SJCRH30 (cell line): Measurements from ENCODE around the gene LGALS7B. TPM values are rescaled to one million over a fixed set of nuclear protein-coding genes. Genes with fewer than 3 reads are reported as not detected.
"Not testable (repeated sequence)": the region's sequence is repeated elsewhere in the genome, so short reads cannot be mapped to it uniquely, and the experiment has no call there.

Experiments used
- DNase-seq, 2 experiments: peaks; one replicate each; pipeline ENCODE4 v3.0.0-alpha.2; 2015 to 2020
- H3K27ac ChIP-seq: fragments of 250-450 bp; sonication (Bioruptor Pico); 2 replicates; pipeline ENCODE4 v1.5.1; 2020; ENCODE audit warnings: mild to moderate bottlenecking, moderate library complexity
- H3K27me3 ChIP-seq: fragments of 250-450 bp; sonication (Bioruptor Pico); 2 replicates; pipeline ENCODE4 v1.5.1; 2020; ENCODE audit warnings: mild to moderate bottlenecking, moderate library complexity
- H3K36me3 ChIP-seq: fragments of 250-450 bp; sonication (Bioruptor Pico); 2 replicates; pipeline ENCODE4 v1.5.1; 2020; ENCODE audit warnings: mild to moderate bottlenecking, moderate library complexity
- H3K4me1 ChIP-seq: fragments of 250-450 bp; sonication (Bioruptor Pico); 2 replicates; pipeline ENCODE4 v1.5.1; 2020; ENCODE audit warnings: mild to moderate bottlenecking, moderate library complexity
- H3K4me3 ChIP-seq: fragments of 250-450 bp; sonication (Bioruptor Pico); 2 replicates; pipeline ENCODE4 v1.5.1; 2020; ENCODE audit warnings: mild to moderate bottlenecking, moderate library complexity
- H3K9me3 ChIP-seq: fragments of 250-450 bp; sonication (Bioruptor Pico); replicated peaks from 2 replicates; pipeline ENCODE4 v1.5.1; 2020; ENCODE audit warnings: mild to moderate bottlenecking, moderate library complexity
- total RNA-seq: library from RNA; depleted of rRNA; stranded (reverse); fragments of >200 nt; shearing (Covaris generic); gene quantifications from 2 replicates; pipeline ENCODE4 v1.2.3, GENCODE V29; 2014

LGALS7B gene
- total RNA-seq, 1 experiment from 2014 or later = not detected

- Histone ChIP-seq H3K4me3 (no peak overlapping the region), H3K4me1 (no peaks in the 10 kb centered on the region), H3K27me3 (peaks cover 6% of the 10 kb centered on the region; the same call in 1 of the 2 replicates), H3K36me3 (no peaks in the 10 kb centered on the region), H3K9me3 (no peaks in the 10 kb centered on the region), H3K27ac (no peak overlapping the region)
- DNase-seq = no peak
These were observed 7.9 kb upstream of the LGALS7B start for GRCh38 chr19:38781058-38781457.

GRCh38 chr19:38782212-38782611 lies 6.8 kb upstream of the LGALS7B start:
- H3K4me3 ChIP-seq, DNase-seq, H3K27me3 ChIP-seq, H3K4me1 ChIP-seq, H3K9me3 ChIP-seq, H3K27ac ChIP-seq, H3K36me3 ChIP-seq: not testable (repeated sequence)

DNA sequence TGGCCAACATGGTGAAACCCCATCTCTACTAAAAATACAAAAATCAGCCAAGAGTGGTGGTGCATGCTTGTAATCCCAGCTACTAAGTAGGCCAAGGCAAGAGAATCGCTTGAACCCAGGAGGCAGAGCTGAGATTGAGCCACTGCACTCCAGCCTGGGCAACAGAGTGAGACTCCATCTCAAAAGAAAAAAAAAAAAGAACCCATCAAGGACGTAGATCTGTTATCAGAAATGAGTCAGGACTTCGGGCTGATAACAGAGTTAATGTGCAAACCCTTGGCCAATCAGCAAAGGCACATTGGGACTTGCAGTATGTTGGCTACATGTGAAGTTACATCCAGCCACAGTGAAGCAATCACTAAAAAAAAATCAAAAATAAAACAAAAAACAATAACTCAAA lies 4.8 kb upstream of the LGALS7B start:
- H3K9me3 ChIP-seq = no peaks in the 10 kb centered on the region
- DNase-seq = no peak

GRCh38 chr19:38785187-38785699 lies 3.8 kb upstream of the LGALS7B start:
- H3K36me3 ChIP-seq = no peaks in the 10 kb centered on the region
- DNase-seq = no peak
- no peaks in the 10 kb centered on the region for H3K9me3 ChIP-seq
- no peaks in the 10 kb centered on the region for H3K4me1 ChIP-seq
- H3K4me3 ChIP-seq = no peak overlapping the region
- H3K27ac ChIP-seq = no peak overlapping the region
- 0 out of 2 replicates have a peak, but pooled peaks cover 6% of the 10 kb centered on the region for H3K27me3 ChIP-seq

More for the DNA sequence above, 4.8 kb upstream of the LGALS7B start:
- H3K4me3 ChIP-seq = no peak overlapping the region
- no peaks in the 10 kb centered on the region for H3K36me3 ChIP-seq
- H3K27me3 ChIP-seq = 0 out of 2 replicates have a peak, but pooled peaks cover 6% of the 10 kb centered on the region
- H3K27ac ChIP-seq = no peak overlapping the region
- H3K4me1 ChIP-seq = no peaks in the 10 kb centered on the region

DNA sequence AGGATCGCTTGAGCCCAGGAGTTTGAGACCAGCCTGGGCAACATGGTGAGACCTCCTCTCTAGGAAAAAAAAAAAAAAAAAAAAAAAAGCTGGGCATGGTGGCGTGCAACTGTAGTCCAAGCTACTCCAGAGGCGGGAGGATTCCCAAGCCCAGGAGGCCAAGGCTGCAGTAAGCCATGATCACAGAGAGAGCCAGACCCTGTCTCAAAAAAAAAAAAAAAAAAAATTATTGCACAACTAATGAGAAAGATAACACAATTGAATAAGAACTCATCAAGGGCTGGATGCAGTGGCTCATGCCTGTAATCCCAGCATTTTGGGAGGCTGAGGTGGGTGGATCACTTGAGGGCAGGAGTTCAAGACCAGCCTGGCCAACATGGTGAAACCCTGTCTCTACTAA lies 2.9 kb upstream of the LGALS7B start:
- not testable (repeated sequence) for H3K4me1 ChIP-seq, H3K4me3 ChIP-seq, DNase-seq, H3K36me3 ChIP-seq, H3K27me3 ChIP-seq, H3K9me3 ChIP-seq, H3K27ac ChIP-seq

DNA sequence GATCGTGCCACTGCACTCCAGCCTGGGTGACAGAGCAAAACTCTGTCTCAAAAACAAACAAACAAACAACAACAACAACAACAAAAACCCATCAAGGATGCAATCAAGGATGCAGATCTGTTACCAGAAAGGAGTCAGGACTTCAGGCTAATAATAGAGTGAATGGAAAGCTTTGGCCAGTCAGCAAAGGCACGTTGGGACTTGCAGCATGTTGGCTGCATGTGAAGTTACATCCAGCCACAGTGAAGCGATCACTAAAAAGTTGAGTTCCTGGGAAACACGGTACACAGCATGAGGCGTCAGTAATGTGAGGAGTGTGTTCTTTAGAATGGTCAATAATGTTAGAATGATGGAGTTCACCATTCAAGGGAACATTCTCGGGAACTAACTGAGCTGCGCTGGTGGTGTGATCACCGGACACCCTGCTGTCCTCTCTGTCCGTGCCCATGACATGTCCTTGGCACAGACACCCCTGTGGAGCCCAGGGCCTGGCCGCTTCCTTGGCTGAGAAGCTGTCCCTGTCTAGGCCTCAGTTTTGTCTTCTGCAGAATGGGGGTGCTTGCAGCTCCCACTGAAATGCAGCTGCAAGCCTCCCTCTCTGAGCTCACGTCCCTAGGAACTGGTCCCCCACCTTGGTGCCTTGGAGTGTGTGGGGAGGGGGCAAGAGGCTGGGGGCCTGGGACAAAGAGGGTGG lies 2.3 kb upstream of the LGALS7B start:
- no peak overlapping the region for H3K27ac ChIP-seq
- DNase-seq = no peak
- no peaks in the 10 kb centered on the region for H3K9me3 ChIP-seq
- H3K4me1 ChIP-seq = no peaks in the 10 kb centered on the region
- no peaks in the 10 kb centered on the region for H3K36me3 ChIP-seq
- no peaks in the 10 kb centered on the region for H3K27me3 ChIP-seq
- H3K4me3 ChIP-seq = no peak overlapping the region

DNA sequence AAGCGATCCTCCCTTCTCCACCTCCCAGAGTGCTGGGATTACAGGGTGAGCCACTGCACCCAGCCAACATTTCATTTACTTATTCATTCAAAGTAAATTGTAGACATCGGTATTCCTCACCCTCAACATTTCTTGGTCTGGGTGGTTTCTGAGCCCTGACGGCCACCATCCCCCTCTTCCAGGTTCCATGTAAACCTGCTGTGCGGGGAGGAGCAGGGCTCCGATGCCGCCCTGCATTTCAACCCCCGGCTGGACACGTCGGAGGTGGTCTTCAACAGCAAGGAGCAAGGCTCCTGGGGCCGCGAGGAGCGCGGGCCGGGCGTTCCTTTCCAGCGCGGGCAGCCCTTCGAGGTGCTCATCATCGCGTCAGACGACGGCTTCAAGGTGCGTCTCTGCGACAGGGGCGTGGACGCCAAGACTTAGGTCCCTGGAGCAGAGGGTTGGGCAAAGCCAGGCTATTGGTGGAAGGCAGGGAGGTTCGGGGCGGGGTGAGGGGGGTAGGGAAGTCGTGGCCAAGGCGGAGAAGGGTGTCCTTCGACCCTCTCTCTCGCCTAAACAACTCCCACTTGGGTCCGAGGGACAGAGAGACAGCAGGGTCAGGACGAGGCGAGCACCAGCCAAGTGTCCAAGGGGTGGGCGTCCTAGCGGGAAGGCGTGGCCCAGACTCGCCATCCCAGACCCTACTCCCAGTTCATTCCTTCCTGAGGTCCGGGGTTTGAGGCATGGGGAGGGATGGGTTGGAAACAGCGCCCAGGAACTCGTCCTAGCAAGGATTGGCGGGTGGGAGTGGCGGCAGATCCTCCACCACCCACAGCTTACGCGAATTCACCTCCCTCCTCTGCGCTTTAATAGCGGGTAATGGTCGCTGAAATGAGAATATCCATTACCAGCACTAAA lies 1.8 kb downstream of the LGALS7B start:
- not testable (repeated sequence) for H3K4me1 ChIP-seq, H3K27ac ChIP-seq, H3K4me3 ChIP-seq, H3K9me3 ChIP-seq, H3K36me3 ChIP-seq, DNase-seq, H3K27me3 ChIP-seq

DNA sequence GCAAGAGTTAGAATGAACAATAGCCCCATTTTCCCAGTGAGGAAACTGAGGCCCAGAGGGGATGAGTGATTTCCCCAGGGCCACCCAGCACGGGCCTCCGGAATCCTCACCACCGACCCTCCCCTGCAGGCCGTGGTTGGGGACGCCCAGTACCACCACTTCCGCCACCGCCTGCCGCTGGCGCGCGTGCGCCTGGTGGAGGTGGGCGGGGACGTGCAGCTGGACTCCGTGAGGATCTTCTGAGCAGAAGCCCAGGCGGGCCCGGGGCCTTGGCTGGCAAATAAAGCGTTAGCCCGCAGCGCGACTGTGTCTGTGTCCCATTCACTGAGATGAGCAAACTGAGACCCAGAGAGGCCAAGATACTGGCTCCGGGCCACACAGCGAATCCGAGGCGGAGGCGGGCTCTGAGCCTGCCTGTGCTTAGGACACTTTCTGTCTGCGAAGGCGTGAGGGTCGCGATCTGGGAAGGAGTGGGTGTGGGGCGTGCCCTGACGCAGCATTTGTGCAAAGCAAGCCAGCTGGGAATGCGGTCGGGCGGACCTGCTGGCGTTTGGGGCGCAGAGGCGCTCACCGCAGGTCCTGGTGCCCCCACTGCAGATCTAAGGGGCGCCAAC lies 2.6 kb downstream of the LGALS7B start:
- not testable (repeated sequence) for DNase-seq, H3K9me3 ChIP-seq, H3K27me3 ChIP-seq, H3K4me3 ChIP-seq, H3K27ac ChIP-seq, H3K36me3 ChIP-seq, H3K4me1 ChIP-seq

DNA sequence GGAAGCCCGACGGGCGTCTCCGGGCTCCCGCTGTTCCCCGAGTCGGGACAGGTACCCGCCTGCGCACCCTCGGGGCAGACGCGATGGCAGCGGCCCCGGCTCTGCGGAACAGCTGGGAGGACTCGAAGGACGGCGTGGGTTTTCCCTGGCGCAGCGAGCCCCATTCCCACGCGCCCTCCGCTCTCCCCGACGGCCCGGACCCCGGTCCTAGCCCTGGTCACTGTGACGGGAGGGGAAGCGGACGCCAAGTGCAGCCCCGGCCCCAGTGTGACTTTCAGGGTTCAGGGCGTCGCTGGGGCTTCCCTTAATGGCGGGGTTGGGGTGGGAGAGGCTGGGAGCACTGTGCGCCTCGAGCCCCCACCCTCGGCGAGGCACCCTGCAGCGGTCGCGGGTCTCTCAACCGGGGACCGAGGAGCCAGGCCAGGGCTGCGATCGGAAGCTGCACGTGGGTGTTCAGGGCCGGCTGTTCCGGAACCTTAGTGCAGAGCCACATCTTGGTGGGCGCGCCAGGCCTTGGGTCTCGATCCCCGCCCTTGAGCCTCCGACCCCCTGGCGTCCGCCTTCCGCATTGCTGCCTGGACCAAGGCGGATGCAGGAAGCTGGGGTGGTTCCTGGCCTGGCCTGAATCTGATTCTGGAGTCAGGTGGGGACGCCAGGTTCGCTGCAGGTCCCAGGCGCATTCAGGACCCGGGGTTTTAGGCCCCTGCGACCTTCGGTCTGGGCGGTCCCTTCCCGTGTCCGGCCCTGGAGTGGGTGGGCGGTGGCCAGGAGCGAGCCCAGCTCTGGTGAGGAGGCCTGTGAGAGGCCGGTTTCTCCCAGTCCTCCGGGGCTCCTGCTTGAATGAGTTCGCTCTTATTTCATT lies 3.5 kb downstream of the LGALS7B start:
- H3K9me3 ChIP-seq = no peaks in the 10 kb centered on the region
- H3K36me3 ChIP-seq = no peaks in the 10 kb centered on the region
- no peak overlapping the region for H3K4me3 ChIP-seq
- no peaks in the 10 kb centered on the region for H3K27me3 ChIP-seq
- DNase-seq = no peak
- H3K27ac ChIP-seq = no peak overlapping the region
- H3K4me1 ChIP-seq = no peaks in the 10 kb centered on the region

- no peaks in the 10 kb centered on the region for H3K9me3 ChIP-seq
- H3K4me3 ChIP-seq = no peak overlapping the region
- H3K27ac ChIP-seq = no peak overlapping the region
- no peaks in the 10 kb centered on the region for H3K27me3 ChIP-seq
- DNase-seq = no peak
- H3K4me1 ChIP-seq = no peaks in the 10 kb centered on the region
- H3K36me3 ChIP-seq = no peaks in the 10 kb centered on the region
These were observed 4.2 kb downstream of the LGALS7B start for GRCh38 chr19:38793177-38793576.

- Histone ChIP-seq H3K9me3 (no peaks in the 10 kb centered on the region), H3K27ac (no peak overlapping the region), H3K36me3 (no peaks in the 10 kb centered on the region), H3K4me1 (no peaks in the 10 kb centered on the region), H3K4me3 (no peak overlapping the region), H3K27me3 (no peaks in the 10 kb centered on the region)
- DNase-seq = no peak
These were observed 4.7 kb downstream of the LGALS7B start for GRCh38 chr19:38793671-38794070.

DNA sequence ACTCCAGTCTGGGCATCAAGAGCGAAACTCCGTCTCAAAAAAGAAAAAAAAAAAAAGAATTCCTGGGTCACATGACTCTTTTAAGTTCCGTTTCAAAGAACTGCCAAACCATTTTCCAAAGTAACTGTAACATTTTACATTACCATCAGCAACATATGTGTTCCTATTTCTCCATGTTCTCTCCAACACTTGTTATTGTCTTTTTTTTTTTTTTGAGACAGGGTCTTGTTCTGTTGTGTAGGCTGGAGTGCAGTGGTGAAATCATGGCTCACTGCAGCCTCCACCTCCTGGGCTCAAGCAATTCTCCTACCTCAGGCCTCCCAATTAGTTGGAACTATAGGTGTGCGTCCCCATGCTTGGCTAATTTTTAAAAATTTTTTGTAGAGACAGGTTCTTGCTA lies 6.5 kb downstream of the LGALS7B start:
- Histone ChIP-seq H3K4me1 (no peaks in the 10 kb centered on the region), H3K27ac (no peak overlapping the region), H3K9me3 (no peaks in the 10 kb centered on the region), H3K27me3 (no peaks in the 10 kb centered on the region), H3K36me3 (no peaks in the 10 kb centered on the region), H3K4me3 (no peak overlapping the region)
- DNase-seq = no peak

GRCh38 chr19:38796154-38796553 lies 7.2 kb downstream of the LGALS7B start:
- DNase-seq = no peak
- no peak overlapping the region for H3K4me3 ChIP-seq
- H3K36me3 ChIP-seq = no peaks in the 10 kb centered on the region
- H3K9me3 ChIP-seq = peaks cover 4% of the 10 kb centered on the region; the same call in 1 of the 2 replicates
- H3K27me3 ChIP-seq = no peaks in the 10 kb centered on the region
- no peaks in the 10 kb centered on the region for H3K4me1 ChIP-seq
- no peak overlapping the region for H3K27ac ChIP-seq

- not testable (repeated sequence) for H3K27me3 ChIP-seq, DNase-seq, H3K9me3 ChIP-seq, H3K4me1 ChIP-seq, H3K4me3 ChIP-seq, H3K27ac ChIP-seq, H3K36me3 ChIP-seq
These were observed 8.8 kb downstream of the LGALS7B start for GRCh38 chr19:38797781-38798180.
